SH-SY5Y (cell line): ENCODE measurements around the gene PLEKHA6.

ENCODE experiments used
- GATA2 ChIP-seq: IDR thresholded peaks from 2 replicates; pipeline ENCODE4 v1.6.1; 2011; ENCODE audit warnings: mild to moderate bottlenecking, low read depth, low read length
- GATA3 ChIP-seq: IDR thresholded peaks from 2 replicates; pipeline ENCODE4 v1.6.1; 2011; ENCODE audit warnings: low read depth, mild to moderate bottlenecking, low read length, moderate library complexity

DNA sequence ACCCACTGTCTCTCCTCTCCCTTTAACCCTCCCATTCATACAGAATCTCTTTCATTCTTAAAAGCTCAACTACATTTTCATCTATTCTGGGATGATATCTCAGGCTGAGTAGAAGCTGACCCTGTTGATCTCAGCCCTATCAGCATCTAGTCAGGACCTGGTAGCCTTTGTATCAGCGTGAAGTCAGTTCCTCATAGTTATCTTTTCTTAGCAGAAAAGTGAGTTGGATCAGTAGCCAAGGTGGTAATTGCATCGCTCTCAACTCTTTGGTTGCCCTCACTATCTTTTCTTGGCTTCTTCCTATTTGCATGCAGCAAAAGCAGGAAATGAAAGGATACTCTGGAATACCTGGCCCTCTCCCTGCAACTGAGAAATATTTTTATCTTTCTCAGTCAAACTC, 132.4 kb downstream of the PLEKHA6 start:
- TF ChIP-seq GATA2 (no peak), GATA3 (no peak)
